ENCODE measurements around the gene CD9. TPM values are rescaled to one million over a fixed set of nuclear protein-coding genes. Genes with fewer than 3 reads are reported as not detected.

CD9 gene
- total and polyA plus RNA-seq, 2 donors (not counting 3 experiments of a cell fraction or from before 2014, with no cell fraction given) = 379 to 1,225 TPM

GRCh38 chr12:6233121-6233971 is 33.1 kb downstream of the CD9 start:
- DNase-seq (ENCODE audit: low read depth, low spot score) = peak; percentile 37
- TF ChIP-seq JUN (IDR thresholded peaks at IDR 0.05; ENCODE audit: borderline replicate concordance, insufficient read depth, insufficient read length, low read depth) = no peak
- TF ChIP-seq, protein P1, sequence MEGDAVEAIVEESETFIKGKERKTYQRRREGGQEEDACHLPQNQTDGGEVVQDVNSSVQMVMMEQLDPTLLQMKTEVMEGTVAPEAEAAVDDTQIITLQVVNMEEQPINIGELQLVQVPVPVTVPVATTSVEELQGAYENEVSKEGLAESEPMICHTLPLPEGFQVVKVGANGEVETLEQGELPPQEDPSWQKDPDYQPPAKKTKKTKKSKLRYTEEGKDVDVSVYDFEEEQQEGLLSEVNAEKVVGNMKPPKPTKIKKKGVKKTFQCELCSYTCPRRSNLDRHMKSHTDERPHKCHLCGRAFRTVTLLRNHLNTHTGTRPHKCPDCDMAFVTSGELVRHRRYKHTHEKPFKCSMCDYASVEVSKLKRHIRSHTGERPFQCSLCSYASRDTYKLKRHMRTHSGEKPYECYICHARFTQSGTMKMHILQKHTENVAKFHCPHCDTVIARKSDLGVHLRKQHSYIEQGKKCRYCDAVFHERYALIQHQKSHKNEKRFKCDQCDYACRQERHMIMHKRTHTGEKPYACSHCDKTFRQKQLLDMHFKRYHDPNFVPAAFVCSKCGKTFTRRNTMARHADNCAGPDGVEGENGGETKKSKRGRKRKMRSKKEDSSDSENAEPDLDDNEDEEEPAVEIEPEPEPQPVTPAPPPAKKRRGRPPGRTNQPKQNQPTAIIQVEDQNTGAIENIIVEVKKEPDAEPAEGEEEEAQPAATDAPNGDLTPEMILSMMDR (IDR thresholded peaks at IDR 0.05; ENCODE audit: extremely low read depth in 1 of 2, insufficient read depth in 1 of 2, low read depth in 1 of 2, low read length in 2 of 2) = peak in 1 of 2 donors; percentile 1
- TF ChIP-seq GATA2 (IDR thresholded peaks at IDR 0.05; ENCODE audit: insufficient read depth, insufficient read length, low read depth, low read length) = no peak
- Histone ChIP-seq H3K79me2 (ENCODE audit: control insufficient read depth, insufficient read depth, low read length) (peaks cover 48% of the 10 kb centered on the region), H2AFZ (ENCODE audit: low read depth, low read length) (no peak overlapping the region), H4K20me1 (replicated peaks; ENCODE audit: control insufficient read depth, extremely low read depth, insufficient read depth, low read length) (no peaks in the 10 kb centered on the region), H3K36me3 (ENCODE audit: control insufficient read depth in 2 of 2, extremely low read depth in 1 of 2, insufficient read depth in 2 of 2, low read length in 2 of 2) (peaks cover 19 to 36% of the 10 kb centered on the region in 2 experiments), H3K27ac (ENCODE audit: insufficient read depth, low read depth, low read length) (peak overlapping the region; percentile 27), H3K4me2 (ENCODE audit: insufficient read depth, low read length) (no peak overlapping the region), H3K9ac (replicated peaks; ENCODE audit: extremely low read depth, insufficient read depth, low read length) (no peak overlapping the region), H3K4me3 (replicated peaks in 1 of 3; ENCODE audit: insufficient read depth in 1 of 3, low read depth in 1 of 3, low read length in 3 of 3) (no peak overlapping the region), H3K27me3 (ENCODE audit: control insufficient read depth in 2 of 2, insufficient read depth in 2 of 2, low read length in 2 of 2) (no peaks in the 10 kb centered on the region), H3K9me3 (replicated peaks; ENCODE audit: control insufficient read depth, insufficient read depth, low read length) (no peaks in the 10 kb centered on the region), H3K4me1 (ENCODE audit: control insufficient read depth, extremely low read depth, insufficient read depth, low read length) (peaks cover 60% of the 10 kb centered on the region), H3K9me1 (replicated peaks; ENCODE audit: control insufficient read depth, extremely low read depth, insufficient read depth, low read length) (no peaks in the 10 kb centered on the region)
- dilution Hi-C loops (cut with MboI; ENCODE audit: extremely low pct_ligation_motif_present, low sequenced_read_pairs) (no loop called here), intact Hi-C loops (cut with micrococcal nuclease) (loop anchor here (2.0 to 5.0 kb wide), 2 partner anchors 39 to 44 kb away; no protein-coding TSS in a partner anchor)
- ChIA-PET CTCF (interaction anchor here (3.9 kb wide), 1 partner anchor 38 kb away, joined by 19 read pairs; no protein-coding TSS in a partner anchor), POLR2A (no interaction called here)
- no TSS peak for BruUV-seq (replicated peaks)
- peak; percentile 74 for FAIRE-seq
